Measurements from ENCODE around the gene GALNTL6.
"Not testable (repeated sequence)": the region's sequence is repeated elsewhere in the genome, so short reads cannot be mapped to it uniquely, and the experiment has no call there.

GRCh38 chr4:172887358-172887757 is 1074.2 kb downstream of the GALNTL6 start:
- TF ChIP-seq, protein P1, sequence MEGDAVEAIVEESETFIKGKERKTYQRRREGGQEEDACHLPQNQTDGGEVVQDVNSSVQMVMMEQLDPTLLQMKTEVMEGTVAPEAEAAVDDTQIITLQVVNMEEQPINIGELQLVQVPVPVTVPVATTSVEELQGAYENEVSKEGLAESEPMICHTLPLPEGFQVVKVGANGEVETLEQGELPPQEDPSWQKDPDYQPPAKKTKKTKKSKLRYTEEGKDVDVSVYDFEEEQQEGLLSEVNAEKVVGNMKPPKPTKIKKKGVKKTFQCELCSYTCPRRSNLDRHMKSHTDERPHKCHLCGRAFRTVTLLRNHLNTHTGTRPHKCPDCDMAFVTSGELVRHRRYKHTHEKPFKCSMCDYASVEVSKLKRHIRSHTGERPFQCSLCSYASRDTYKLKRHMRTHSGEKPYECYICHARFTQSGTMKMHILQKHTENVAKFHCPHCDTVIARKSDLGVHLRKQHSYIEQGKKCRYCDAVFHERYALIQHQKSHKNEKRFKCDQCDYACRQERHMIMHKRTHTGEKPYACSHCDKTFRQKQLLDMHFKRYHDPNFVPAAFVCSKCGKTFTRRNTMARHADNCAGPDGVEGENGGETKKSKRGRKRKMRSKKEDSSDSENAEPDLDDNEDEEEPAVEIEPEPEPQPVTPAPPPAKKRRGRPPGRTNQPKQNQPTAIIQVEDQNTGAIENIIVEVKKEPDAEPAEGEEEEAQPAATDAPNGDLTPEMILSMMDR (IDR thresholded peaks at IDR 0.05; ENCODE audit: insufficient read depth, low read depth, low read length) = not testable (repeated sequence)
- not testable (repeated sequence) for TF ChIP-seq EZH2 (IDR thresholded peaks at IDR 0.05; ENCODE audit: insufficient read depth, low read length)
